Mesothelial cell of epicardium (in vitro differentiated cells): ENCODE measurements around the gene OR8H2. TPM values are rescaled to one million over a fixed set of nuclear protein-coding genes. Genes with fewer than 3 reads are reported as not detected.
"Not testable (repeated sequence)": the region's sequence is repeated elsewhere in the genome, so short reads cannot be mapped to it uniquely, and the experiment has no call there.

ENCODE experiments used
- DNase-seq, 2 experiments: peaks; one replicate each; pipeline ENCODE4 v3.0.0; 2021; ENCODE audit warnings: low spot score in 2 of 2; ENCODE audit not compliant: unreplicated experiment in 2 of 2
- H3K27ac Mint-ChIP-seq: 2 replicates; pipeline ENCODE4 v1.8.0; 2021; ENCODE audit warnings: mixed read lengths
- H3K27me3 Mint-ChIP-seq: 2 replicates; pipeline ENCODE4 v1.8.0; 2021; ENCODE audit warnings: low read depth, mixed read lengths
- H3K36me3 Mint-ChIP-seq: 2 replicates; pipeline ENCODE4 v1.8.0; 2021; ENCODE audit warnings: mixed read lengths
- H3K4me1 Mint-ChIP-seq: 2 replicates; pipeline ENCODE4 v1.8.0; 2021; ENCODE audit warnings: mixed read lengths
- H3K4me3 Mint-ChIP-seq: 2 replicates; pipeline ENCODE4 v1.8.0; 2021; ENCODE audit warnings: mild to moderate bottlenecking, moderate library complexity, mixed read lengths
- H3K9me3 Mint-ChIP-seq: 2 replicates; pipeline ENCODE4 v1.8.0; 2021; ENCODE audit warnings: mixed read lengths
- CTCF ChIP-seq: fragments of 200-600 bp; sonication (generic); IDR thresholded peaks from one replicate; pipeline ENCODE4 v1.5.0; 2021; ENCODE audit warnings: antibody characterized with exemption; ENCODE audit not compliant: unreplicated experiment
- total RNA-seq: library from RNA; stranded (reverse); gene quantifications from 3 replicates; pipeline ENCODE4 v1.2.1, GENCODE V29; 2021

The OR8H2 gene, protein sequence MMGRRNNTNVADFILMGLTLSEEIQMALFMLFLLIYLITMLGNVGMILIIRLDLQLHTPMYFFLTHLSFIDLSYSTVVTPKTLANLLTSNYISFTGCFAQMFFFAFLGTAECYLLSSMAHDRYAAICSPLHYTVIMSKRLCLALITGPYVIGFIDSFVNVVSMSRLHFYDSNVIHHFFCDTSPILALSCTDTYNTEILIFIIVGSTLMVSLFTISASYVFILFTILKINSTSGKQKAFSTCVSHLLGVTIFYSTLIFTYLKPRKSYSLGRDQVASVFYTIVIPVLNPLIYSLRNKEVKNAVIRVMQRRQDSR
- total RNA-seq, result not detected in 3 replicates

DNA sequence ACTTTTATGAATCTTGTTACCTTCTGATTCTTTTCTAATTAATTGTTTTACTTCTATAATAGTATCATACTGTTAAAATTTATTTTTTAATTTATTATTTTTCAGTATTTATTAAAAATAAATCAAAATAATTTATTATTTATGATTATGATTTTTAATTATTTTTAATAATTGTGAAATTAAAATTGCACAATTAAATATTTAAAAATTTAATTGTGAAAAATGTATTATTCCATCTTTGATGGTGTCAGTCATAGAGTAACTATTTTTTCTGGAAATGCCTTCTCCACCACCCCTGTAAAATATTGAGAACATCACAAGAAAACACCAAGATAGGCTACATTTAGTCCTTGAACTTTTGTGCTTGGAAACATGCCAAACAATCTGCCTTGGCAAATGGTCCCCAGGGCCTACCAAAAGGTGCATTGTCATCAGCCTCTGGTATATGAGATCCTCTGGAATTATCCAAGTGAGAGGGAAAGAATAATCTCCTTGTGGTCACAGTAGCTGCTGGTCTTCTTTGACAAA is at the start of gene OR8H2:
TSS of gene OR8H2 (plus strand) at position 478 of the 528 bp plus-strand sequence. CDS start 1,356 bp downstream, outside the sequence.
- Mint-ChIP-seq H3K27ac (no peak within 1 kb of the TSS), H3K9me3 (peaks cover 2% of the 10 kb centered on the region), H3K27me3 (no peaks in the 10 kb centered on the region), H3K36me3 (no peaks in the 10 kb centered on the region), H3K4me3 (no peak within 1 kb of the TSS), H3K4me1 (no peaks in the 10 kb centered on the region)
- DNase-seq, result no peak
- no peak for TF ChIP-seq CTCF

DNA sequence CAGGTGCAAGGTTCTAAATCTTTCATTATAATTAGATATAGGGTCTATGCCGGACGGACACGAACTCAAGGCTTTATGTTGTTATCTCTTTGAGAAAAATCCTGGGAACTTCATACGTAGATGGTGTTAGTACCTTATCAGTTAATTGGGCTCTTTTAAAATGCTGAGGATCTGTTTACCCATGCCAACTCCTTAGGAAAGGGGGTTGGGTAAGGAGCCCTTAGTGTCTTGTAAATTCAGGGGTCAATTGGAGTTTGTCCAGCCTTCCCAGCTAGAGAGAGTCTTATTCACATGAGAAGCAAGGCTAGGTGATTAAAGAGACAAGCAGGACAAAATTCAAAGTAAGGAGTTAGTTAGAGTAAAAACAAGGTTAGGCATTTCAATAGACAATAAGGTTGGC is 47.1 kb upstream of the OR8H2 start:
- H3K4me1 Mint-ChIP-seq, H3K4me3 Mint-ChIP-seq, H3K27me3 Mint-ChIP-seq, H3K27ac Mint-ChIP-seq, DNase-seq, H3K36me3 Mint-ChIP-seq, H3K9me3 Mint-ChIP-seq: not testable (repeated sequence)

- H3K36me3 Mint-ChIP-seq, H3K4me3 Mint-ChIP-seq, H3K27ac Mint-ChIP-seq, H3K9me3 Mint-ChIP-seq, H3K4me1 Mint-ChIP-seq, DNase-seq, H3K27me3 Mint-ChIP-seq: not testable (repeated sequence)
Measured at GRCh38 chr11:56057661-56058237, 45.7 kb upstream of the OR8H2 start.

- not testable (repeated sequence) for H3K4me3 Mint-ChIP-seq, H3K27me3 Mint-ChIP-seq, H3K27ac Mint-ChIP-seq, H3K4me1 Mint-ChIP-seq, H3K36me3 Mint-ChIP-seq, H3K9me3 Mint-ChIP-seq, DNase-seq
Measured at GRCh38 chr11:56058260-56058780, 45.2 kb upstream of the OR8H2 start.

- Mint-ChIP-seq H3K9me3 (peaks cover 11% of the 10 kb centered on the region), H3K36me3 (no peaks in the 10 kb centered on the region), H3K4me3 (no peak overlapping the region), H3K27ac (no peak overlapping the region), H3K27me3 (no peaks in the 10 kb centered on the region), H3K4me1 (no peaks in the 10 kb centered on the region)
- TF ChIP-seq CTCF, result no peak
- DNase-seq, result no peak
Measured at GRCh38 chr11:56066980-56067379, 36.5 kb upstream of the OR8H2 start.

GRCh38 chr11:56089697-56090096 is 13.8 kb upstream of the OR8H2 start:
- no peak for DNase-seq
- Mint-ChIP-seq H3K4me1 (no peaks in the 10 kb centered on the region), H3K9me3 (no peaks in the 10 kb centered on the region), H3K4me3 (no peak overlapping the region), H3K27ac (no peak overlapping the region), H3K36me3 (no peaks in the 10 kb centered on the region), H3K27me3 (no peaks in the 10 kb centered on the region)
- TF ChIP-seq CTCF, result no peak

DNA sequence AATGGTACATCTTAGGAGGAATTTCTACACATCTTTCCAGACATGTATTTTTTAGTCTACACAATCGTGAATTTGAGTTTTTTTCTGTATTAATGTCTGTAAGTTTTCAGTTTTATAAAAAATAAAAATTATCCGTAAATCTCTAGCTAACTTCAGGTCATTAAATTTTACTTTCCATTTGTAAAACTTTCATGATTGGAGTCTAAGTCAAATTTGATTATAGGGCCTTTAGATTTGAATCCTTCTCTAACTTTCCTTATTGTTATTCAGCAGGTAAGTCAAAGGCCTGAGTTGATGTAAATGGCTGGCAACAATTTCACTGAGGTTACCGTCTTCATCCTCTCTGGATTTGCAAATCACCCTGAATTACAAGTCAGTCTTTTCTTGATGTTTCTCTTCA is 10.5 kb upstream of the OR8H2 start, which contains the start of gene OR8I2:
TSS of gene OR8I2 (plus strand) at position 301 of the 400 bp plus-strand sequence. CDS start at position 301, 0 bp downstream.
- no peaks in the 10 kb centered on the region for H3K27me3 Mint-ChIP-seq
- no peak for DNase-seq
- H3K4me1 Mint-ChIP-seq, result no peaks in the 10 kb centered on the region
- TF ChIP-seq CTCF, result no peak
- H3K4me3 Mint-ChIP-seq, result no peak within 1 kb of the TSS
- H3K36me3 Mint-ChIP-seq, result no peaks in the 10 kb centered on the region
- H3K27ac Mint-ChIP-seq, result no peak within 1 kb of the TSS
- H3K9me3 Mint-ChIP-seq, result no peaks in the 10 kb centered on the region
